HL-60 (cell line): Measurements from ENCODE around the gene PLD2.

Experiments
- POLR2AphosphoS5 ChIP-seq: IDR thresholded peaks from 2 replicates; pipeline ENCODE4 v1.6.1; 2012; ENCODE audit warnings: low read depth
- SPI1 ChIP-seq: IDR thresholded peaks from 2 replicates; pipeline ENCODE4 v1.6.1; 2012; ENCODE audit warnings: low read depth, mild to moderate bottlenecking, borderline replicate concordance
- TF ChIP-seq, protein P1 (sequence below): IDR thresholded peaks from one replicate; pipeline ENCODE4 v1.5.1; 2011; ENCODE audit warnings: low read length, control low read depth, inconsistent platforms; ENCODE audit not compliant: insufficient read depth
- TF ChIP-seq, protein P2 (sequence below): IDR thresholded peaks from 2 replicates; pipeline ENCODE4 v1.6.1; 2012; ENCODE audit warnings: low read depth; ENCODE audit not compliant: insufficient replicate concordance

DNA sequence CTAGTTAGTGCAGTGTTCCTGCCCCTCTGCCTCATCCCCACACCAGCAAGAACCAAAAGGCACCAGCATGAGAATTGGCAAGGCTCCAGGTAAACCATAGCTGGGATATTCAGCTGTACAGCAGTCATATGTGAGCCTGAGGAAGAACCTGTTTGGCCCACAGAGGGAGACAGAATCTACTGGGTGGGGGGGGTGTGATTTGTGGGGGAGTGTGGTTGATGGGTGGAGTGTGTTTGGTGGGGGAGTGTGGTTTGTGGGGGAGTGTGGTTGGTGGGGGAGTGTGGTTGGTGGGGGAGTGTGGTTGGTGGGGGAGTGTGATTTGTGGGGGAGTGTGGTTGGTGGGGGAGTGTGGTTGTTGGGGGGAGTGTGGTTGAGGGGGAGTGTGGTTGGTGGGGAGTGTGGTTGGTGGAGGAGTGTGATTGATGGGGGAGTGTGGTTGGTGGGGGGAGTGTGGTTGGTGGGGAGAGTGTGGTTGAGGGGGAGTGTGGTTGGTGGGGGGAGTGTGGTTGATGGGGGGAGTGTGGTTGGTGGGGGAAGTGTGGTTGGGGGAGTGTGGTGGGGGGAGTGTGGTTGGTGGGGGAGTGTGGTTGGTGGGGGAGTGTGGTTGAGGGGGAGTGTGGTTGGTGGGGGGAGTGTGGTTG, 45.7 kb downstream of the PLD2 start:
- TF ChIP-seq, protein P1, sequence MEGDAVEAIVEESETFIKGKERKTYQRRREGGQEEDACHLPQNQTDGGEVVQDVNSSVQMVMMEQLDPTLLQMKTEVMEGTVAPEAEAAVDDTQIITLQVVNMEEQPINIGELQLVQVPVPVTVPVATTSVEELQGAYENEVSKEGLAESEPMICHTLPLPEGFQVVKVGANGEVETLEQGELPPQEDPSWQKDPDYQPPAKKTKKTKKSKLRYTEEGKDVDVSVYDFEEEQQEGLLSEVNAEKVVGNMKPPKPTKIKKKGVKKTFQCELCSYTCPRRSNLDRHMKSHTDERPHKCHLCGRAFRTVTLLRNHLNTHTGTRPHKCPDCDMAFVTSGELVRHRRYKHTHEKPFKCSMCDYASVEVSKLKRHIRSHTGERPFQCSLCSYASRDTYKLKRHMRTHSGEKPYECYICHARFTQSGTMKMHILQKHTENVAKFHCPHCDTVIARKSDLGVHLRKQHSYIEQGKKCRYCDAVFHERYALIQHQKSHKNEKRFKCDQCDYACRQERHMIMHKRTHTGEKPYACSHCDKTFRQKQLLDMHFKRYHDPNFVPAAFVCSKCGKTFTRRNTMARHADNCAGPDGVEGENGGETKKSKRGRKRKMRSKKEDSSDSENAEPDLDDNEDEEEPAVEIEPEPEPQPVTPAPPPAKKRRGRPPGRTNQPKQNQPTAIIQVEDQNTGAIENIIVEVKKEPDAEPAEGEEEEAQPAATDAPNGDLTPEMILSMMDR = no peak
- TF ChIP-seq POLR2AphosphoS5 = no peak
- TF ChIP-seq SPI1 = no peak
- TF ChIP-seq, protein P2, sequence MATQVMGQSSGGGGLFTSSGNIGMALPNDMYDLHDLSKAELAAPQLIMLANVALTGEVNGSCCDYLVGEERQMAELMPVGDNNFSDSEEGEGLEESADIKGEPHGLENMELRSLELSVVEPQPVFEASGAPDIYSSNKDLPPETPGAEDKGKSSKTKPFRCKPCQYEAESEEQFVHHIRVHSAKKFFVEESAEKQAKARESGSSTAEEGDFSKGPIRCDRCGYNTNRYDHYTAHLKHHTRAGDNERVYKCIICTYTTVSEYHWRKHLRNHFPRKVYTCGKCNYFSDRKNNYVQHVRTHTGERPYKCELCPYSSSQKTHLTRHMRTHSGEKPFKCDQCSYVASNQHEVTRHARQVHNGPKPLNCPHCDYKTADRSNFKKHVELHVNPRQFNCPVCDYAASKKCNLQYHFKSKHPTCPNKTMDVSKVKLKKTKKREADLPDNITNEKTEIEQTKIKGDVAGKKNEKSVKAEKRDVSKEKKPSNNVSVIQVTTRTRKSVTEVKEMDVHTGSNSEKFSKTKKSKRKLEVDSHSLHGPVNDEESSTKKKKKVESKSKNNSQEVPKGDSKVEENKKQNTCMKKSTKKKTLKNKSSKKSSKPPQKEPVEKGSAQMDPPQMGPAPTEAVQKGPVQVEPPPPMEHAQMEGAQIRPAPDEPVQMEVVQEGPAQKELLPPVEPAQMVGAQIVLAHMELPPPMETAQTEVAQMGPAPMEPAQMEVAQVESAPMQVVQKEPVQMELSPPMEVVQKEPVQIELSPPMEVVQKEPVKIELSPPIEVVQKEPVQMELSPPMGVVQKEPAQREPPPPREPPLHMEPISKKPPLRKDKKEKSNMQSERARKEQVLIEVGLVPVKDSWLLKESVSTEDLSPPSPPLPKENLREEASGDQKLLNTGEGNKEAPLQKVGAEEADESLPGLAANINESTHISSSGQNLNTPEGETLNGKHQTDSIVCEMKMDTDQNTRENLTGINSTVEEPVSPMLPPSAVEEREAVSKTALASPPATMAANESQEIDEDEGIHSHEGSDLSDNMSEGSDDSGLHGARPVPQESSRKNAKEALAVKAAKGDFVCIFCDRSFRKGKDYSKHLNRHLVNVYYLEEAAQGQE = no peak
